ENCODE measurements around the gene BANP. TPM values are rescaled to one million over a fixed set of nuclear protein-coding genes. Genes with fewer than 3 reads are reported as not detected.

The BANP gene
- total and polyA plus RNA-seq, 2 experiments from 2014 or later = 14.8 TPM

DNA sequence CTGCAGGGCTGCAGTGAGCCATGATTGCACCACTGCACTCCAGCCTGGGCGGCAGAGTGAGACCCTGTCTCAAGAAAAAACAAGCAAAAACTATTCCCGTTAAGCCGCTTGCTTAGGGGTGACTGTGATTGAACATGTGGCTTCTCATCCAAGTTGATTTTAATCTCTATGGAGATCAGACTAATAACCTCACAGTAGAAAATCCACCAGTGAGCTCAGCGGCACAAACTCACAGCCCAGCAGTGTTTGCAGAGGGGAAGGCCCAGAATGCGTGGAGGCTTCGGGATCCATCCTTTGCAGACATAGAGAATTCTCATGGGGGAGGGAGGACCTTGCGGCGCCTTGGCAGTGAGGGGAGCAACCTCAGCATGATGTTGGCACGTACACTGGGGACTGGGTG is 7.4 kb downstream of the BANP start:
- no peak overlapping the region for H2AFZ ChIP-seq
- in situ Hi-C loops (cut with MboI) = no loop called here
- no peak overlapping the region for H3K9ac ChIP-seq
- peaks cover 15% of the 10 kb centered on the region for H3K4me1 ChIP-seq (ENCODE audit: insufficient read depth)
- WGBS, 2 experiments (ENCODE audit: low coverage in 1 of 2, low lambda C conversion rate in 2 of 2, missing lambda C conversion rate in 2 of 2) = 76% methylated on average over 9 of the region's 9 CpGs
- TF ChIP-seq EZH2 (IDR thresholded peaks at IDR 0.05; ENCODE audit: insufficient read depth, poor library complexity, severe bottlenecking) = no peak
- TF ChIP-seq EZH2phosphoT487 (IDR thresholded peaks at IDR 0.05; ENCODE audit: insufficient read depth, low read depth) = no peak
- H4K20me1 ChIP-seq (ENCODE audit: insufficient read depth) = no peaks in the 10 kb centered on the region
- peaks cover 15% of the 10 kb centered on the region for H3F3A ChIP-seq (ENCODE audit: insufficient read depth)
- DNase-seq = no peak
- H3K9me3 ChIP-seq (ENCODE audit: low read depth) = no peaks in the 10 kb centered on the region
- H3K4me3 ChIP-seq = no peak overlapping the region
- H3K27ac ChIP-seq = no peak overlapping the region
- H3K4me2 ChIP-seq (ENCODE audit: unreplicated experiment) = no peak overlapping the region
- H3K79me2 ChIP-seq (ENCODE audit: insufficient read depth) = peaks cover 94% of the 10 kb centered on the region
- H3K36me3 ChIP-seq (ENCODE audit: low read depth) = no peaks in the 10 kb centered on the region; the same call in 1 of the 2 replicates
- no peaks in the 10 kb centered on the region for H3K27me3 ChIP-seq (replicated peaks; ENCODE audit: insufficient read depth)
- no peaks in the 10 kb centered on the region for H3K9me2 ChIP-seq (ENCODE audit: insufficient read depth)

DNA sequence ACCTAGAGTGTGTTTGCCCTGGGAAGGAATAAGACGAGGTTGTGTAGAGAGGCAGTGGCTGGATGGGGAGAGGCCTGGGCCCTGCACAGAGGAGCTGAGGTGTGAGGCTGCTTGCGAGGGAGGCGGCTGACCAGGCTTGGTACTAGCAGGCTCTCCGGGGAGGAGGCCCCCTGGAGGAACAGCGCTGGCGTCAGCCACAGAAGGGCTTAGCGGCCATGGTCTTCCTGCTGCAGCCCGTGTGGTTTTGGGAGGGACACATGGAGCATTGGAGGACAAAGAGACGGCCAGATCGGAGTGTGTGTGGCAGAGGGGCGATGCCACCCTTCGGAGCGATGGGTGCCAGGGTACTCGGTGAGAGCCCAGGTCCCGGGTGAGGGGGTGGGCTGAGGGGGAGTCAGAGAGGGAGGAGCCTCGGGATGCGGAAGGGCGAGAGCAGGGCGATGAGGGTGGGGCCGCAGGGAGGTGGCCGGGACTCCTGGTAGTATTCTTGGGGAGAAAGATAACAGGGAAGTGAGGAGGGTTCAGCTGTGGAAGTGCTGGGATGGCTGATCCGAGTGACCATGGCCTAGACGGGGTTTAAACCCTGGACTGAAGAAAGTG is 8.3 kb downstream of the BANP start:
- H2AFZ ChIP-seq = no peak overlapping the region
- no peak overlapping the region for H3K4me3 ChIP-seq
- no peak for TF ChIP-seq EZH2 (IDR thresholded peaks at IDR 0.05; ENCODE audit: insufficient read depth, poor library complexity, severe bottlenecking)
- no peak for TF ChIP-seq EZH2phosphoT487 (IDR thresholded peaks at IDR 0.05; ENCODE audit: insufficient read depth, low read depth)
- WGBS, 2 experiments (ENCODE audit: low coverage in 1 of 2, low lambda C conversion rate in 2 of 2, missing lambda C conversion rate in 2 of 2) = 95 to 98% methylated on average over 15 to 23 of the region's 23 CpGs
- no peaks in the 10 kb centered on the region for H3K9me3 ChIP-seq (ENCODE audit: low read depth)
- no peaks in the 10 kb centered on the region; the same call in 1 of the 2 replicates for H3K36me3 ChIP-seq (ENCODE audit: low read depth)
- peaks cover 94% of the 10 kb centered on the region for H3K79me2 ChIP-seq (ENCODE audit: insufficient read depth)
- peaks cover 19% of the 10 kb centered on the region for H3F3A ChIP-seq (ENCODE audit: insufficient read depth)
- no peak overlapping the region for H3K9ac ChIP-seq
- no peak overlapping the region for H3K4me2 ChIP-seq (ENCODE audit: unreplicated experiment)
- in situ Hi-C loops (cut with MboI) = no loop called here
- peaks cover 20% of the 10 kb centered on the region for H3K4me1 ChIP-seq (ENCODE audit: insufficient read depth)
- no peak overlapping the region for H3K27ac ChIP-seq
- H4K20me1 ChIP-seq (ENCODE audit: insufficient read depth) = no peaks in the 10 kb centered on the region
- no peaks in the 10 kb centered on the region for H3K27me3 ChIP-seq (replicated peaks; ENCODE audit: insufficient read depth)
- no peak for DNase-seq
- H3K9me2 ChIP-seq (ENCODE audit: insufficient read depth) = no peaks in the 10 kb centered on the region

DNA sequence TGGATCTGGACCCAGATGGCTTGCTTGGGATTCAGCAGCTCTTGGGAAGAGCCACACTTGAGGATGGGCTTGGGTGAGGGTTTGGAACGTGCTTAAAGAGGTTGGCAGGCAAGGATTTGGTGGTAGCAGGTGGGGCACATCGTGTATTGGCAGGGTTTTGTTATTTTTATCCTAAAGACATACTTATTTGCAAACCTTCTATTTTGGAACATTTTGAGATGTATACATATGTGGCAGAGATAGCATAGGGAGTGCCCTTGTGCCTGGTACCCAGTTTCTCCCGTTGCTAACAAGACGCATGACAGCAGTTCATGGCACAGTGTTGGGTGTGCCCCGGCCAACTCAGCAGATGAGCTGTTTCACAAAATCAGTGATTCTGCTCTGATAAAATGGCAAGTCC is 9.1 kb downstream of the BANP start:
- Histone ChIP-seq H3K27me3 (replicated peaks; ENCODE audit: insufficient read depth) (no peaks in the 10 kb centered on the region), H3K4me3 (no peak overlapping the region), H3K36me3 (ENCODE audit: low read depth) (no peaks in the 10 kb centered on the region; the same call in 1 of the 2 replicates), H3K4me1 (ENCODE audit: insufficient read depth) (peaks cover 20% of the 10 kb centered on the region), H2AFZ (no peak overlapping the region), H3K9me2 (ENCODE audit: insufficient read depth) (no peaks in the 10 kb centered on the region), H3K9ac (no peak overlapping the region), H3F3A (ENCODE audit: insufficient read depth) (peaks cover 19% of the 10 kb centered on the region), H3K27ac (no peak overlapping the region), H3K79me2 (ENCODE audit: insufficient read depth) (peaks cover 94% of the 10 kb centered on the region), H3K4me2 (ENCODE audit: unreplicated experiment) (no peak overlapping the region), H4K20me1 (ENCODE audit: insufficient read depth) (no peaks in the 10 kb centered on the region), H3K9me3 (ENCODE audit: low read depth) (no peaks in the 10 kb centered on the region)
- TF ChIP-seq EZH2phosphoT487 (IDR thresholded peaks at IDR 0.05; ENCODE audit: insufficient read depth, low read depth) (no peak), EZH2 (IDR thresholded peaks at IDR 0.05; ENCODE audit: insufficient read depth, poor library complexity, severe bottlenecking) (no peak)
- in situ Hi-C loops (cut with MboI) = no loop called here
- DNase-seq = peak; percentile 30
- 67 to 74% methylated on average over 5 of the region's 5 CpGs for WGBS, 2 experiments (ENCODE audit: low coverage in 1 of 2, low lambda C conversion rate in 2 of 2, missing lambda C conversion rate in 2 of 2)

DNA sequence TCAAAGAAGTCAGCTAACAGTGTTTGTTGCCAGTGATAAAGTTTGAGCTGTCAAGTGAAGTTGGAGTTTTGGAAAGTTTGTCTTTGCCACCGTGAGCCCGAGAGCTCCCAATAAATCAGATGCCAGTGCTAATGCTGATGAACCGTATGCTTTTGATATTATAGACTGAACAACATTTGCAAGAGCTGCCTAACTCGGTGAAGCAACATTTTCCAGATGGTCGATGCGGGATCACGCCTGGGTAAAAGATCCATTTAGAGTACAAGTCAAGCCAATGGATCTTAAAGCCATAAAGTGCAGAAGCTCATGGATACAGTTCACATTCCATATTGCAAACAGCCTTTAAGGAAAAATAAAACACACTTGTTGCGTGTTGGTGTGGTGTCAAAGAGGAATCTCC is 9.6 kb downstream of the BANP start:
- Histone ChIP-seq H3K9me3 (ENCODE audit: low read depth) (no peaks in the 10 kb centered on the region), H3K4me1 (ENCODE audit: insufficient read depth) (peaks cover 18% of the 10 kb centered on the region), H3K27ac (no peak overlapping the region), H3F3A (ENCODE audit: insufficient read depth) (peaks cover 20% of the 10 kb centered on the region), H3K79me2 (ENCODE audit: insufficient read depth) (peaks cover 94% of the 10 kb centered on the region), H2AFZ (no peak overlapping the region), H4K20me1 (ENCODE audit: insufficient read depth) (no peaks in the 10 kb centered on the region), H3K36me3 (ENCODE audit: low read depth) (no peaks in the 10 kb centered on the region; the same call in 1 of the 2 replicates), H3K4me2 (ENCODE audit: unreplicated experiment) (no peak overlapping the region), H3K4me3 (no peak overlapping the region), H3K27me3 (replicated peaks; ENCODE audit: insufficient read depth) (no peaks in the 10 kb centered on the region), H3K9me2 (ENCODE audit: insufficient read depth) (no peaks in the 10 kb centered on the region), H3K9ac (no peak overlapping the region)
- in situ Hi-C loops (cut with MboI) = no loop called here
- no peak for TF ChIP-seq EZH2 (IDR thresholded peaks at IDR 0.05; ENCODE audit: insufficient read depth, poor library complexity, severe bottlenecking)
- TF ChIP-seq EZH2phosphoT487 (IDR thresholded peaks at IDR 0.05; ENCODE audit: insufficient read depth, low read depth) = no peak
- 48 to 49% methylated on average over 8 of the region's 8 CpGs for WGBS, 2 experiments (ENCODE audit: low coverage in 1 of 2, low lambda C conversion rate in 2 of 2, missing lambda C conversion rate in 2 of 2)
- no peak for DNase-seq

Measured in GM23248 (cell line).